Fibroblast of pulmonary artery (primary cell): ENCODE results near the gene RTP5.

ENCODE experiments used
- DNase-seq: peaks from one replicate; pipeline ENCODE4 v3.0.0-alpha.2; 2010; ENCODE audit warnings: low read depth
- H3K4me3 ChIP-seq: replicated peaks from 2 replicates; pipeline ENCODE4 v1.5.1; 2011; ENCODE audit warnings: low read depth, mild to moderate bottlenecking, control low read depth, low read length, moderate library complexity
- TF ChIP-seq, protein P1 (sequence below): IDR thresholded peaks from 2 replicates; pipeline ENCODE4 v1.5.1; 2011; ENCODE audit warnings: mild to moderate bottlenecking, control low read depth, low read length, inconsistent platforms; ENCODE audit errors: missing control alignments

Gene RTP5

DNA sequence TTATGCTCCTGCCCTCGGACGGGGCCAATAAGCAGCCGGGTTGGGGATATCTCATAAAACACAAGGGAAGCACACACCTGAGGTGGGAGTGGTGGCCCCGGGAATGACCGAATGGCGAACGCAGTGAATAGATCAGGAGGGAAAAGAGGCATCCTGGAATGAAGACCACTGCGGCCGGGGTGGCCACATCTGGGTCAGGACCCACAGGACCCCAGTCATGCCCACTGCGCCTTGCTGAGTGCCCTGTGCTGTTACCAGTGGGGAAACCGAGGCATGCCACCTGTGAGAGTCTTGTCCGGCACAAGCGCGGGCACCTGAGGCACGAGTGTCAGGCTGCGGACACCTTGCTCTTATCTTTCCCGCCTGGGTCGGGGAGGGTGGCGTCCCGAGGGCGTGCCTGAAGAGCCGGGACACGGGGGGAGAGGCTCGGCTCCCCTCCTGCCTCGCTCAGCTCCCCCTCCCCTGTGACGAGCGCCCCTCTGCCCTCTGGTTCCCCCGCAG is 12.4 kb upstream of the RTP5 start:
- no peak overlapping the region for H3K4me3 ChIP-seq
- TF ChIP-seq, protein P1, sequence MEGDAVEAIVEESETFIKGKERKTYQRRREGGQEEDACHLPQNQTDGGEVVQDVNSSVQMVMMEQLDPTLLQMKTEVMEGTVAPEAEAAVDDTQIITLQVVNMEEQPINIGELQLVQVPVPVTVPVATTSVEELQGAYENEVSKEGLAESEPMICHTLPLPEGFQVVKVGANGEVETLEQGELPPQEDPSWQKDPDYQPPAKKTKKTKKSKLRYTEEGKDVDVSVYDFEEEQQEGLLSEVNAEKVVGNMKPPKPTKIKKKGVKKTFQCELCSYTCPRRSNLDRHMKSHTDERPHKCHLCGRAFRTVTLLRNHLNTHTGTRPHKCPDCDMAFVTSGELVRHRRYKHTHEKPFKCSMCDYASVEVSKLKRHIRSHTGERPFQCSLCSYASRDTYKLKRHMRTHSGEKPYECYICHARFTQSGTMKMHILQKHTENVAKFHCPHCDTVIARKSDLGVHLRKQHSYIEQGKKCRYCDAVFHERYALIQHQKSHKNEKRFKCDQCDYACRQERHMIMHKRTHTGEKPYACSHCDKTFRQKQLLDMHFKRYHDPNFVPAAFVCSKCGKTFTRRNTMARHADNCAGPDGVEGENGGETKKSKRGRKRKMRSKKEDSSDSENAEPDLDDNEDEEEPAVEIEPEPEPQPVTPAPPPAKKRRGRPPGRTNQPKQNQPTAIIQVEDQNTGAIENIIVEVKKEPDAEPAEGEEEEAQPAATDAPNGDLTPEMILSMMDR: no peak

DNA sequence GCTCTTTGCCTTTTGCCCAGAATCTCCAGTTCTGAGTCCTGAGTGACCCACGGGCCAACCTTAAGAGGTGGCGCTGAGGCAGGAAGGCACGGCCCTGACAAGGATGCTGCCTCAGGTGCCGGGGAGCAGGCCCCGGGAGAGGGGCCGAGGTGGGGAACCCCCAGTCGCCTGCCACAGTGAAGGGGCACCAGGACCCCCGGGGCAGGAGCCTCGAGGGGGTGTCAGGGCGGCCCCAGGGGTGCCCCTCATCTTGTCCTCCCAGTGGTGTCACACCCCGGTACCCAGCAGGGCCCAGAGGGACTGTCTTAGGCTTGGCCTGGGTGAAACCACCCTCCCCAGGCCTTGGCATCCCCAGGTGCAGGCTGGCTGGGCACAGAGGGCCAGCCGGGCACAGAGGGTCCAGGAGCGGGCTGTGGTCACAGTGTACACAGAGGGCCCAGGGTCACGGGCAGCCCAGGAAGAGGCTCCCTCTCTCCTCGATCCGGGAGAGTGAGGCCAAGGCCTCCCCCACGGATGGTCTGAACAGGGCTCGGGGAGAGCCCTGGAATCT is 11.9 kb upstream of the RTP5 start:
- no peak overlapping the region for H3K4me3 ChIP-seq
- no peak for DNase-seq
- TF ChIP-seq, protein P1: no peak

More for the DNA sequence above, 12.4 kb upstream of the RTP5 start:
- no peak for DNase-seq

DNA sequence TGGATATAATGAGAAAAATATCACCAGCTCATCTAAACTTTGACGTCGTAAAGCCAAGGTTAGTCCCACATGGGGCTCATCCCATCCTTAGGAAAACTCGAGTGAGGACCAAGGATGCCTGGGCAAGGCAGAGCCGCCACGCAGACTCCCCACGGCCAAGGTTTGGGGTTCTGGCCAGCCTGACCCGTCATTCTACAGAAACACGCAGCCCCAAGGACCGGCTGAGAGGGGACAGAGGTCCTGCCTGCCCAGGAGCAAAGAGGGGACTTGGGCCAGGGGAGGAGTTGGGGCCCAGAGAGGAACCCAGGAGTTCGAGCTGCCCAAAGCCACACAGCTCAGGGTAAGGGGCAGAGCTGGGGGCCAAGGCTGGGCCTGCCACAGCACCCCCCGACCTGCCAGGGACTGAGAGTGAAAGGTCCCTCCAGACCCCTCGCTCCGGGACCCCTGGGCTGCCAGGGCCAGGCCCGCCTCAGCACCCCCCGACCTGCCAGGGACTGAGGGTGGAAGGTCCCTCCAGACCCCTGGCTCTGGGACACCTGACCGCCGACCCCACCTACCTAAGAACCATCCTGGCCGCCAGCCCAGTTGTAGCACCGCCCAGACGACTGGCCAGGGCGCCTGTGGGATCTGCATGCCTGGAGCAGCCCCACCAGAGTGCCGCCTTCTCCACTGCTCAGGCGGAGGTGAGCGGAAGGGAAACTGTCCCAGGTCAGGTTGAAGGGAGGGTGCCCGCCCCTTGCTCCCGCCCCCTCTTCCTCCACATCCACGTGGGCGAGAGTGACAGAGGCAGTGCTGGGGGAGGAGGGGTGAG is 11.1 kb upstream of the RTP5 start, which contains the start of gene PDCD1:
Gene PDCD1 (minus strand): TSS at position 689 of the 811 bp plus-strand sequence. CDS start 56 bp downstream, at position 633.
- TF ChIP-seq, protein P1: no peak
- no peak for DNase-seq
- peak within 1 kb of the TSS; percentile 27 for H3K4me3 ChIP-seq

DNA sequence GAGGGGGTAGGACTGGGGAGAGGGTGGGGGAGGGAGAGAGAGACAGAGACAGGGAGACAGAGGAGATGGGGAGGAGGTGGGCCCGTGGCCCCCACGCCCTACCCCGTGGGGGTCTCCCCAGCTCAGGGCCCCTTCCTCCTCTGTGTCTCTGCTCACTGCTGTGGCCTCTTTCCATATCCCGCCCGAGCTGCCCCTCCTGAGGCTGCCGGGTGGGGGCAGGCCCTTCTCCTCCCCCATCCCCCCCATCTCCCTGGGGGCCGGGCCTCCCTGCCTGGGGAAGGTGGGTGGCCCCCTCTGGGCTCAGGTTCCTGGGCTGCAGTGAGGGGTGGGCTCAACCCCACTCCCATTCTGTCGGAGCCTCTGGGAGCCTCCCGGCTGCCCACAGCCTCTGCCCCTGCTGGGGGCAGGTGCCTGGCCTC is 10.5 kb upstream of the RTP5 start:
- TF ChIP-seq, protein P1: no peak
- DNase-seq: no peak
- H3K4me3 ChIP-seq: no peak overlapping the region

DNA sequence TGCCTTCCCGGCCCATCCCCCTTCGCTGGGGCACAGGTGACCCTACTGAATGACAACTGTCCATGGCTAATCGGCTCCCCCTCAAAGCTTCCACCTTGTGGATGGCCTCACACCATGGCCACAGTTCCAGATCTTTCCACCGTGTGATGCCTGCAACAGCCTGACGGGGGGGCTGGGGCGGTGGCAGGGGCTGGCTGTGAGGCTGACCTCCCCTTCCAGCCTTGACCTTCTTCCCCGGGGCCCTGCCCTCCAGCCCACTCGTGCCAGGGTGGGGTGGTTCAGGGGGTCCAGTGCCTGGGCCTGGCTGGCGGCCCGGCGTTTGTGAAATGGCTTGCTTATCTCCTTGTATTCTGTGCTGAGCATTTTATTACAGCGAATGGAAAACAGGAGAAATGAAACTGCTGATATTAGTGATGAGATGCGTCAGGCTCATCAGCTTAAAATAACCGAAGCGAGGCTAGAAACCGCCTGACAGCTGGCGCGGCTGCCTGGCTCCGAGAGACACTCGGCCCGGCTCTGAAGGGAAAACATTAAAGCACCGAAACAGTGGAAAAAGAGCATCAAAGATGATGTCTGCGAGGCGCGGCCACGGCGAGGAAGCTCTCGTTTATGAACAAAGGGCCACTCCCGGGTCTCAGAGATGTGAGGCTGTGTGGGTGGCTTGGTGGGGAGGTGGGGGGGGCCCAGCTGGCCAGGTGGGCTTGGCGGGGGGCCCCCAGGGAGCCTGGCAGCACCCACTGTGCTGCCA is 9.9 kb upstream of the RTP5 start:
- DNase-seq: peak; percentile 40
- TF ChIP-seq, protein P1: peak; percentile 38
- H3K4me3 ChIP-seq: peak overlapping the region; percentile 27

DNA sequence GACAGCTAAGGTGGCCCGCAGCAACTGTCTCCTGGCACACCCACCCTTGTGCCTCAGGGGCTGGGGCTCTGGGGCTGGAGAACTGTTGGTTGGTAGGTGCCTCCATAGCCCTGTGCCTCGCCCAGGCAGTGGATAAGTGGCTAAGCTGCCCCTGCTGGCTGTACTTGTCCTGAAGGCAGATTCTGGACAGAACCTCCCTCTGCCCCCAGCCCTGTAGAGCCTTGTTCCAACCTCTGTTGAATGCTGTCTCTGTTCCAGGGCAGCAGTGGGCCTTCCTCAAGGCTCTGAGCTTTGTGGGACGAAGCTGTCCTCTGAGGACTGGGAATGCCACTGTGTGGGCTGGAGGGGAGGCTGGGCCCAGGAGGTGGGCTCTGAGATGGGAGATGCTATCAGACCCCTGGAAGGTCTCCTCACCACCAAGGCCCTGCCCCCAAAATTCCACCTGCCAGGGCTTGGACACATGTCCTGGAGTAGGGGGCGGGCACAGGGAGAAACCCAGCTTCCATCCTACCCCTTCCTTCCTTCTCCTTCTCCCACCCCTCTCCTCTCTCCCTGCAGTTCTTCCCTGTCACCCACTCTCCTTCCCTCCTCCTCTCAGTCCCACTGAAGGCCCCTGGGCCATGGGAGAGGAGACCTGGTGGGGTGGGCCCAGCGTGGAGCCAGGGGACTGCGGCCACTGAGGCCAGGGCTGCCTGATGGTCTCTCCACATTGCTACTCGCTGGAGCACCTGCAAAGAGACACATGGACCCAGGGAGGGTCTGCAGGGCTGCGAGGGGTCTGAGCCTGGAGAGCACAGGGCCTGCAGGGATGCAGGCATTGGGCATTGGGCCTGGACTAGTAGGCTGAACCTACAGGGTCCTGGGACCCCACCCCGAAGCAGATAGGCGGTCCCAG is 9.1 kb upstream of the RTP5 start:
- DNase-seq: no peak
- no peak overlapping the region for H3K4me3 ChIP-seq
- TF ChIP-seq, protein P1: no peak
